ENCODE data around the gene TEX35.
"Not testable (repeated sequence)": the region's sequence is repeated elsewhere in the genome, so short reads cannot be mapped to it uniquely, and the experiment has no call there.

TEX35 gene

GRCh38 chr1:178495158-178495557 is 17.8 kb upstream of the TEX35 start:
- DNase-seq (ENCODE audit: low read depth): no peak

GRCh38 chr1:178495741-178496409 is 17.0 kb upstream of the TEX35 start:
- DNase-seq (ENCODE audit: low read depth): no peak

- no peak for DNase-seq (ENCODE audit: low read depth)
Measured at GRCh38 chr1:178496410-178497135, 16.3 kb upstream of the TEX35 start, which contains the start of gene CLEC20A. Gene CLEC20A, minus strand, starts transcription at chr1:178496964. Its CDS starts 25 bp downstream, at chr1:178496939.

- no peak for DNase-seq (ENCODE audit: low read depth)
Measured at GRCh38 chr1:178497903-178498478, 14.9 kb upstream of the TEX35 start.

- DNase-seq (ENCODE audit: low read depth): no peak
Measured at GRCh38 chr1:178498896-178499675, 13.8 kb upstream of the TEX35 start.

- no peak for DNase-seq (ENCODE audit: low read depth)
Measured at GRCh38 chr1:178500091-178500770, 12.7 kb upstream of the TEX35 start.

- no peak for DNase-seq (ENCODE audit: low read depth)
Measured at GRCh38 chr1:178500936-178501554, 11.9 kb upstream of the TEX35 start.

GRCh38 chr1:178501705-178502329 is 11.1 kb upstream of the TEX35 start:
- no peak for DNase-seq (ENCODE audit: low read depth)

GRCh38 chr1:178502330-178502714 is 10.6 kb upstream of the TEX35 start:
- no peak for DNase-seq (ENCODE audit: low read depth)

- DNase-seq (ENCODE audit: low read depth): no peak
Measured at GRCh38 chr1:178502856-178503255, 10.1 kb upstream of the TEX35 start.

- DNase-seq (ENCODE audit: low read depth): not testable (repeated sequence)
Measured at GRCh38 chr1:178503316-178503715, 9.6 kb upstream of the TEX35 start.

- DNase-seq (ENCODE audit: low read depth): no peak
Measured at GRCh38 chr1:178503849-178504248, 9.1 kb upstream of the TEX35 start.

- DNase-seq (ENCODE audit: low read depth): no peak
Measured at GRCh38 chr1:178504286-178504685, 8.6 kb upstream of the TEX35 start.

- DNase-seq (ENCODE audit: low read depth): no peak
Measured at GRCh38 chr1:178506177-178506576, 6.7 kb upstream of the TEX35 start.

- no peak for DNase-seq (ENCODE audit: low read depth)
Measured at GRCh38 chr1:178506669-178507068, 6.2 kb upstream of the TEX35 start.

- no peak for DNase-seq (ENCODE audit: low read depth)
Measured at GRCh38 chr1:178509414-178510007, 3.4 kb upstream of the TEX35 start.

GRCh38 chr1:178510155-178510554 is 2.8 kb upstream of the TEX35 start:
- DNase-seq (ENCODE audit: low read depth): no peak

GRCh38 chr1:178513278-178513983 is 522 bp downstream of the TEX35 start:
- DNase-seq (ENCODE audit: low read depth): no peak

- no peak for DNase-seq (ENCODE audit: low read depth)
Measured at GRCh38 chr1:178516110-178516509, 3.2 kb downstream of the TEX35 start.

GRCh38 chr1:178518894-178519293 is 6.0 kb downstream of the TEX35 start:
- no peak for DNase-seq (ENCODE audit: low read depth)
